ENCODE data around the gene UBASH3B.

- TF ChIP-seq, protein P1, sequence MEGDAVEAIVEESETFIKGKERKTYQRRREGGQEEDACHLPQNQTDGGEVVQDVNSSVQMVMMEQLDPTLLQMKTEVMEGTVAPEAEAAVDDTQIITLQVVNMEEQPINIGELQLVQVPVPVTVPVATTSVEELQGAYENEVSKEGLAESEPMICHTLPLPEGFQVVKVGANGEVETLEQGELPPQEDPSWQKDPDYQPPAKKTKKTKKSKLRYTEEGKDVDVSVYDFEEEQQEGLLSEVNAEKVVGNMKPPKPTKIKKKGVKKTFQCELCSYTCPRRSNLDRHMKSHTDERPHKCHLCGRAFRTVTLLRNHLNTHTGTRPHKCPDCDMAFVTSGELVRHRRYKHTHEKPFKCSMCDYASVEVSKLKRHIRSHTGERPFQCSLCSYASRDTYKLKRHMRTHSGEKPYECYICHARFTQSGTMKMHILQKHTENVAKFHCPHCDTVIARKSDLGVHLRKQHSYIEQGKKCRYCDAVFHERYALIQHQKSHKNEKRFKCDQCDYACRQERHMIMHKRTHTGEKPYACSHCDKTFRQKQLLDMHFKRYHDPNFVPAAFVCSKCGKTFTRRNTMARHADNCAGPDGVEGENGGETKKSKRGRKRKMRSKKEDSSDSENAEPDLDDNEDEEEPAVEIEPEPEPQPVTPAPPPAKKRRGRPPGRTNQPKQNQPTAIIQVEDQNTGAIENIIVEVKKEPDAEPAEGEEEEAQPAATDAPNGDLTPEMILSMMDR (conservative IDR thresholded peaks at IDR 0.05 in 1 of 2, IDR thresholded peaks at IDR 0.05 in 1 of 2; ENCODE audit: low read depth in 1 of 2, low read length in 2 of 2) = no peak
- TF ChIP-seq EZH2 (IDR thresholded peaks at IDR 0.05; ENCODE audit: low read length, missing control alignments) = no peak
Observed at GRCh38 chr11:122720107-122720881, 64.8 kb downstream of the UBASH3B start.

Measured in fibroblast of lung (primary cell).